ENCODE data around the gene ATP6V0E2.
"Not testable (repeated sequence)": the region's sequence is repeated elsewhere in the genome, so short reads cannot be mapped to it uniquely, and the experiment has no call there.

ATP6V0E2 gene

GRCh38 chr7:149873074-149873969, at the start of gene ATP6V0E2:
Gene ATP6V0E2, plus strand, starts transcription at chr7:149873969. Its CDS starts 97 bp downstream, at chr7:149874066.
- DNase-seq: peak; percentile 91

- no peak for DNase-seq
These were observed 49.4 kb upstream of the ATP6V0E2 start for GRCh38 chr7:149824301-149824741.

- no peak for DNase-seq
These were observed 48.8 kb upstream of the ATP6V0E2 start for GRCh38 chr7:149824748-149825566.

GRCh38 chr7:149825567-149826343, 48.0 kb upstream of the ATP6V0E2 start:
- DNase-seq: no peak

GRCh38 chr7:149826344-149827088, 47.3 kb upstream of the ATP6V0E2 start:
- DNase-seq: no peak

GRCh38 chr7:149827089-149827981, 46.4 kb upstream of the ATP6V0E2 start:
- no peak for DNase-seq

- no peak for DNase-seq
These were observed 45.1 kb upstream of the ATP6V0E2 start for GRCh38 chr7:149828357-149829309.

- not testable (repeated sequence) for DNase-seq
These were observed 43.2 kb upstream of the ATP6V0E2 start for GRCh38 chr7:149830527-149830926.

- no peak for DNase-seq
These were observed 42.6 kb upstream of the ATP6V0E2 start for GRCh38 chr7:149830997-149831740.

GRCh38 chr7:149831741-149832219, 42.0 kb upstream of the ATP6V0E2 start:
- DNase-seq: no peak

GRCh38 chr7:149832332-149833041, 41.3 kb upstream of the ATP6V0E2 start:
- DNase-seq: no peak

- DNase-seq: no peak
These were observed 40.2 kb upstream of the ATP6V0E2 start for GRCh38 chr7:149833495-149834130.

GRCh38 chr7:149834601-149835000, 39.2 kb upstream of the ATP6V0E2 start:
- no peak for DNase-seq

GRCh38 chr7:149836434-149836833, 37.3 kb upstream of the ATP6V0E2 start:
- no peak for DNase-seq

- no peak for DNase-seq
These were observed 36.1 kb upstream of the ATP6V0E2 start for GRCh38 chr7:149837564-149838223.

- peak; percentile 94 for DNase-seq
These were observed 35.4 kb upstream of the ATP6V0E2 start, which contains the start of gene ZNF862 for GRCh38 chr7:149838224-149838991. Gene ZNF862, plus strand, starts transcription at chr7:149838375. Its CDS starts 237 bp downstream, at chr7:149838612.
